K562 (cell line): Measurements from ENCODE around the gene AK4. TPM values are rescaled to one million over a fixed set of nuclear protein-coding genes. Genes with fewer than 3 reads are reported as not detected.
A peak's percentile ranks its signal among the peaks of the same experiment; 100 is the strongest.

Experiments used
- BHLHE40 ChIP-seq: IDR thresholded peaks from 2 replicates; pipeline ENCODE4 v1.6.1; 2011; ENCODE audit warnings: low read length, improper control_type of control experiment
- GATA2 ChIP-seq: sonication (generic); formaldehyde crosslinking; IDR thresholded peaks from 2 replicates; pipeline ENCODE4 v1.4.0; 2020; ENCODE audit warnings: mild to moderate bottlenecking, missing genetic modification reagents
- HMBOX1 ChIP-seq: sonication (generic); IDR thresholded peaks from 2 replicates; pipeline ENCODE4 v1.6.1; 2016
- HOXB6 ChIP-seq: fragments of 250-450 bp; sonication (Bioruptor Pico); IDR thresholded peaks from 2 replicates; pipeline ENCODE4 v1.5.1; 2022; ENCODE audit warnings: mild to moderate bottlenecking, borderline replicate concordance
- MEIS2 ChIP-seq: fragments of 450-650 bp; IDR thresholded peaks from 2 replicates; pipeline ENCODE4 v1.6.1; 2014; ENCODE audit warnings: mild to moderate bottlenecking; ENCODE audit not compliant: partially characterized antibody
- MNT ChIP-seq, 2 experiments: fragments of 450-650 bp; conservative IDR thresholded peaks; 2 replicates each; pipeline ENCODE4 v1.6.1; 2017; ENCODE audit warnings: mild to moderate bottlenecking in 2 of 2, moderate library complexity in 2 of 2
- NFIC ChIP-seq: fragments of 450-650 bp; IDR thresholded peaks from 2 replicates; pipeline ENCODE4 v1.6.1; 2017; ENCODE audit warnings: mild to moderate bottlenecking, inconsistent platforms
- PHB2 ChIP-seq: fragments of 450-650 bp; IDR thresholded peaks from 2 replicates; pipeline ENCODE4 v1.6.1; 2017; ENCODE audit warnings: low read depth
- RBBP5 ChIP-seq: fragments of 200-600 bp; sonication (generic); IDR thresholded peaks from 2 replicates; pipeline ENCODE4 v1.6.1; 2012; ENCODE audit warnings: borderline replicate concordance, mild to moderate bottlenecking, low read length, control low read depth, inconsistent platforms; ENCODE audit not compliant: insufficient read depth, poor library complexity, severe bottlenecking
- RBM34 ChIP-seq: fragments of 200-400 bp; formaldehyde crosslinking; IDR thresholded peaks from 2 replicates; pipeline ENCODE4 v1.6.1; 2018; ENCODE audit warnings: low read length, borderline replicate concordance; ENCODE audit not compliant: insufficient read depth
- SRSF1 ChIP-seq: fragments of 200-400 bp; formaldehyde crosslinking; IDR thresholded peaks from 2 replicates; pipeline ENCODE4 v1.6.1; 2017; ENCODE audit warnings: mild to moderate bottlenecking, low read depth, low read length, moderate library complexity
- STAT5A ChIP-seq: IDR thresholded peaks from 2 replicates; pipeline ENCODE4 v1.6.1; 2012; ENCODE audit warnings: low read length, inconsistent platforms, borderline replicate concordance
- TCF3 ChIP-seq: sonication (generic); formaldehyde crosslinking; IDR thresholded peaks from 2 replicates; pipeline ENCODE4 v1.4.0; 2020; ENCODE audit warnings: mild to moderate bottlenecking, missing genetic modification reagents
- TCF7 ChIP-seq: sonication (generic); IDR thresholded peaks from 2 replicates; pipeline ENCODE4 v1.6.1; 2016; ENCODE audit warnings: antibody characterized with exemption, borderline replicate concordance
- ZNF224 ChIP-seq: sonication (generic); formaldehyde crosslinking; IDR thresholded peaks from 2 replicates; pipeline ENCODE4 v1.8.0; 2022; ENCODE audit warnings: mild to moderate bottlenecking, missing genetic modification reagents
- polyA plus RNA-seq, 8 experiments: library from polyadenylated mRNA; depleted of rRNA in 4 of 8; stranded (reverse) in 5 of 8; unstranded in 3 of 8; fragments of >200 nt; fragmentation: Nextera tagmentation in 2 of 8; fragmentation: Illumina TruSeq in 1 of 8; extraction: Ambion mirVana in 2 of 8; extraction: Trizol in 1 of 8; gene quantifications; 2 replicates each; pipeline versions ENCODE4 v1.2.1 to v1.2.3, GENCODE V29; 2011 to 2014; ENCODE audit warnings: inconsistent platforms in 1 of 8, missing spikeins in 1 of 8
- total RNA-seq, 7 experiments: library from RNA; depleted of rRNA in 6 of 7; stranded (reverse); fragments of >200 nt in 6 of 7; fragmentation: Illumina TruSeq in 2 of 7; extraction: Trizol in 2 of 7; gene quantifications; 2 replicates each; pipeline versions ENCODE4 v1.2.1 to v1.2.3, GENCODE V29; 2011 to 2021; ENCODE audit warnings: low replicate concordance in 1 of 7
- TF ChIP-seq, protein P1 (sequence below): IDR thresholded peaks from 2 replicates; pipeline ENCODE4 v1.6.1; 2016; ENCODE audit warnings: missing genetic modification characterization, missing compliant biosample characterization

Gene AK4
- total and polyA plus RNA-seq, 9 of the 15 experiments (the other 6 are each of a cell fraction or from before 2014, with no cell fraction given) = 10.4 to 96.6 (median 21.5) TPM

GRCh38 chr1:65279070-65279779, 131.2 kb downstream of the AK4 start (continued):
- TF ChIP-seq RBBP5 = no peak
- no peak for TF ChIP-seq HOXB6 (CRISPR knock-in tag)
- TF ChIP-seq, protein P1, sequence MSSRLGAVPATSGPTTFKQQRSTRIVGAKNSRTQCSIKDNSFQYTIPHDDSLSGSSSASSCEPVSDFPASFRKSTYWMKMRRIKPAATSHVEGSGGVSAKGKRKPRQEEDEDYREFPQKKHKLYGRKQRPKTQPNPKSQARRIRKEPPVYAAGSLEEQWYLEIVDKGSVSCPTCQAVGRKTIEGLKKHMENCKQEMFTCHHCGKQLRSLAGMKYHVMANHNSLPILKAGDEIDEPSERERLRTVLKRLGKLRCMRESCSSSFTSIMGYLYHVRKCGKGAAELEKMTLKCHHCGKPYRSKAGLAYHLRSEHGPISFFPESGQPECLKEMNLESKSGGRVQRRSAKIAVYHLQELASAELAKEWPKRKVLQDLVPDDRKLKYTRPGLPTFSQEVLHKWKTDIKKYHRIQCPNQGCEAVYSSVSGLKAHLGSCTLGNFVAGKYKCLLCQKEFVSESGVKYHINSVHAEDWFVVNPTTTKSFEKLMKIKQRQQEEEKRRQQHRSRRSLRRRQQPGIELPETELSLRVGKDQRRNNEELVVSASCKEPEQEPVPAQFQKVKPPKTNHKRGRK (tag) = no peak
- no peak for TF ChIP-seq MEIS2
- TF ChIP-seq PHB2 = no peak
- no peak for TF ChIP-seq RBM34
- no peak for TF ChIP-seq HMBOX1
- no peak for TF ChIP-seq ZNF224 (CRISPR knock-in tag)
- peak; percentile 11; the same call in 1 of the 2 replicates for TF ChIP-seq STAT5A
- 0 out of 4 replicates have a peak, but pooled peaks of 1 of the 2 experiments have one; percentile 25 for TF ChIP-seq MNT (conservative IDR thresholded peaks at IDR 0.05)
- peak; percentile 87 for TF ChIP-seq TCF3
- TF ChIP-seq SRSF1 = no peak
- no peak for TF ChIP-seq TCF7
- peak; percentile 68 for TF ChIP-seq GATA2
- TF ChIP-seq NFIC = peak; percentile 61
- TF ChIP-seq BHLHE40 = peak; percentile 16; the same call in 1 of the 2 replicates
